Omental fat pad (tissue), 4 donors: ENCODE measurements around the gene TMEM126A. TPM values are rescaled to one million over a fixed set of nuclear protein-coding genes. Genes with fewer than 3 reads are reported as not detected.

Experiments
- ATAC-seq: fragments of 150-250 bp; one replicate; pipeline ENCODE4 v1.9.1; 2016; ENCODE audit warnings: mild to moderate bottlenecking, moderate library complexity; ENCODE audit not compliant: low FRiP score
- DNase-seq: peaks from one replicate; pipeline ENCODE4 v3.0.0-alpha.2; 2019; ENCODE audit warnings: low spot score
- CTCF ChIP-seq, 3 donors: fragments of 450-650 bp; IDR thresholded peaks; one replicate each; pipeline ENCODE4 v1.5.1; 2016 to 2017; ENCODE audit warnings: antibody characterized with exemption in 3 of 3, mild to moderate bottlenecking in 3 of 3, moderate library complexity in 2 of 3
- total RNA-seq, 4 donors: library from RNA; depleted of rRNA; stranded (reverse); fragments of >200 nt; gene quantifications; one replicate each; pipeline ENCODE4 v1.1.0, GENCODE V29; 2016

Gene TMEM126A
- total RNA-seq, 4 donors from 2014 or later, result 14.3 to 40.6 (median 29.1) TPM

GRCh38 chr11:85699957-85700741 is 52.4 kb downstream of the TMEM126A start:
- no peak for ATAC-seq
- TF ChIP-seq CTCF (IDR thresholded peaks at IDR 0.05), result no peak
- DNase-seq, result no peak

- no peak for DNase-seq
- ATAC-seq, result no peak
- TF ChIP-seq CTCF (IDR thresholded peaks at IDR 0.05), result no peak
Observed at GRCh38 chr11:85704967-85705366, 57.2 kb downstream of the TMEM126A start.

- ATAC-seq (no peak), DNase-seq (no peak)
- TF ChIP-seq CTCF (IDR thresholded peaks at IDR 0.05), result no peak
Observed at GRCh38 chr11:85705800-85706199, 58.0 kb downstream of the TMEM126A start.

Other genes starting within 250 kb of the TMEM126A start
- 10 to 100 TPM in 2 of 4 donors, 1 to 10 TPM in 2; 4.8 to 13.2 (median 8.1) TPM for gene DLG2, start 20.6 kb upstream of the TMEM126A start, total RNA-seq
- 10 to 100 TPM; 37.3 to 70.1 (median 54.7) TPM for gene TMEM126B, start 19.4 kb upstream of the TMEM126A start, total RNA-seq
- gene CREBZF, start 17.2 kb downstream of the TMEM126A start, total RNA-seq, result 10 to 100 TPM; 39.0 to 81.0 (median 48.0) TPM
- gene CCDC89, start 38.2 kb downstream of the TMEM126A start, total RNA-seq, result 1 to 10 TPM in 3 of 4 donors, under 1 TPM in 1; 0.60 to 1.7 (median 1.4) TPM
- gene SYTL2, start 163.2 kb downstream of the TMEM126A start, total RNA-seq, result 10 to 100 TPM; 14.3 to 33.9 (median 17.8) TPM
- 1 to 10 TPM in 1 of 4 donors, not detected in 3; 3.2 TPM for gene CCDC83, start 207.4 kb downstream of the TMEM126A start, total RNA-seq